Tibial nerve (tissue), 4 donors: ENCODE results near the gene ZACN. TPM values are rescaled to one million over a fixed set of nuclear protein-coding genes. Genes with fewer than 3 reads are reported as not detected.

Experiments
- DNase-seq, 2 donors: peaks; one replicate each; pipeline ENCODE4 v3.0.0-alpha.2; 2019; ENCODE audit warnings: low spot score in 2 of 2
- H3K27ac ChIP-seq, 4 donors: fragments of 200-600 bp; sonication (generic) in 3 of 4; one replicate each; pipeline ENCODE4 v1.5.1; 2017 to 2019; ENCODE audit warnings: mild to moderate bottlenecking in 1 of 4
- H3K27me3 ChIP-seq, 2 donors: fragments of 200-600 bp; sonication (generic) in 1 of 2; one replicate each; pipeline versions ENCODE4 v1.5.1 to v1.6.0; 2017 to 2019
- H3K36me3 ChIP-seq, 3 donors: fragments of 200-600 bp; sonication (generic); one replicate each; pipeline ENCODE4 v1.5.1; 2018 to 2019
- H3K4me1 ChIP-seq, 4 donors: fragments of 200-600 bp; sonication (generic) in 3 of 4; one replicate each; pipeline ENCODE4 v1.5.1; 2017 to 2019
- H3K4me3 ChIP-seq, 4 donors: fragments of 200-600 bp; sonication (generic) in 3 of 4; one replicate each; pipeline ENCODE4 v1.5.1; 2017 to 2019; ENCODE audit warnings: mild to moderate bottlenecking in 1 of 4, moderate library complexity in 1 of 4
- H3K9me3 ChIP-seq, 4 donors: fragments of 200-600 bp; sonication (generic) in 3 of 4; one replicate each; pipeline ENCODE4 v1.5.1; 2017 to 2019
- EP300 ChIP-seq, 2 donors: sonication (generic); formaldehyde crosslinking; IDR thresholded peaks; one replicate each; pipeline ENCODE4 v1.6.1; 2017; ENCODE audit warnings: antibody characterized with exemption in 2 of 2, mild to moderate bottlenecking in 1 of 2
- POLR2A ChIP-seq, 2 donors: fragments of 450-650 bp; IDR thresholded peaks; one replicate each; pipeline ENCODE4 v1.6.1; 2017; ENCODE audit warnings: antibody characterized with exemption in 2 of 2, mild to moderate bottlenecking in 2 of 2, moderate library complexity in 2 of 2
- WGBS, 2 donors: methylation state at CpG; one replicate each; pipeline ENCODE4 v1.1.5; 2018; 5-methylcytosine and 5-hydroxymethylcytosine counted together
- total RNA-seq, 4 donors: library from RNA; depleted of rRNA; stranded (reverse); fragments of >200 nt; gene quantifications; one replicate each; pipeline ENCODE4 v1.1.0, GENCODE V29; 2016
- TF ChIP-seq, protein P1 (sequence below), 5 experiments: fragments of 200-600 bp in 3 of 5; fragments of 450-650 bp in 2 of 5; sonication (generic) in 3 of 5; IDR thresholded peaks; one replicate each; pipeline ENCODE4 v1.5.1; 2016 to 2019; ENCODE audit warnings: antibody characterized with exemption in 5 of 5, mild to moderate bottlenecking in 3 of 5, moderate library complexity in 2 of 5

Gene ZACN
- total RNA-seq, 4 donors from 2014 or later = not detected

DNA sequence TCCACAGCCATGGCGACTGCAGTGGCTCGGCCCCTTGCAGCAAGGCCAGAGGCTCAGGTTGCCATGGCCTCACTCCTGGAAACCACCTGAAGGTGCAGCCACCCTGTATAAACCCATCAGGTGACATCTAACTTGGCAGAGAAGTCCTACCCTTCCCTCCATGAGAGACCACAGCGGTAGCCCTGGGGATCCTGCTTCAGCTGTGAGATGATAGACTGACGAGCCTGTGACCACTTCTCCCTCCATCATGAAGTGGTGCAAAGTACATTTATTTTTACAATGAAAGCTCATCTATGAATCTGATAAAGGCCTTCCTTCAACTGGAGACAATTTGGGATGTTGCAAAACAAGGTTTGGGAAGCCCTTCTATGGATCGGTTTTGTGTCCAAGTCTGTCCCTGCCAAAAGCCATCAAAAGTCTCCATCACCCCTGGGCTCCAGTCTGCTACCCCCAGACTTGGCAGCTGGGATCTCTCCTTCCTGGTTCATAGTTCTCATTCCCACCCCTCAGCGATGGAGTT is 1.8 kb downstream of the ZACN start:
- Histone ChIP-seq H3K27me3 (peaks cover 0 to 38% of the 10 kb centered on the region in 2 donors), H3K9me3 (no peaks in the 10 kb centered on the region), H3K4me1 (peaks cover 0 to 31% (median 19%) of the 10 kb centered on the region in 4 donors), H3K36me3 (peaks cover 0 to 39% (median 9%) of the 10 kb centered on the region in 3 donors), H3K4me3 (no peak overlapping the region), H3K27ac (no peak overlapping the region)
- WGBS, 2 donors = 44 to 59% methylated on average over 4 to 6 of the region's 6 CpGs
- TF ChIP-seq EP300 (IDR thresholded peaks at IDR 0.05) (no peak), POLR2A (IDR thresholded peaks at IDR 0.05) (no peak)
- TF ChIP-seq, protein P1, sequence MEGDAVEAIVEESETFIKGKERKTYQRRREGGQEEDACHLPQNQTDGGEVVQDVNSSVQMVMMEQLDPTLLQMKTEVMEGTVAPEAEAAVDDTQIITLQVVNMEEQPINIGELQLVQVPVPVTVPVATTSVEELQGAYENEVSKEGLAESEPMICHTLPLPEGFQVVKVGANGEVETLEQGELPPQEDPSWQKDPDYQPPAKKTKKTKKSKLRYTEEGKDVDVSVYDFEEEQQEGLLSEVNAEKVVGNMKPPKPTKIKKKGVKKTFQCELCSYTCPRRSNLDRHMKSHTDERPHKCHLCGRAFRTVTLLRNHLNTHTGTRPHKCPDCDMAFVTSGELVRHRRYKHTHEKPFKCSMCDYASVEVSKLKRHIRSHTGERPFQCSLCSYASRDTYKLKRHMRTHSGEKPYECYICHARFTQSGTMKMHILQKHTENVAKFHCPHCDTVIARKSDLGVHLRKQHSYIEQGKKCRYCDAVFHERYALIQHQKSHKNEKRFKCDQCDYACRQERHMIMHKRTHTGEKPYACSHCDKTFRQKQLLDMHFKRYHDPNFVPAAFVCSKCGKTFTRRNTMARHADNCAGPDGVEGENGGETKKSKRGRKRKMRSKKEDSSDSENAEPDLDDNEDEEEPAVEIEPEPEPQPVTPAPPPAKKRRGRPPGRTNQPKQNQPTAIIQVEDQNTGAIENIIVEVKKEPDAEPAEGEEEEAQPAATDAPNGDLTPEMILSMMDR (IDR thresholded peaks at IDR 0.05) = no peak
- no peak for DNase-seq

GRCh38 chr17:76081295-76082210 is 2.6 kb downstream of the ZACN start:
- TF ChIP-seq EP300 (IDR thresholded peaks at IDR 0.05) (no peak), POLR2A (IDR thresholded peaks at IDR 0.05) (no peak)
- TF ChIP-seq, protein P1 (IDR thresholded peaks at IDR 0.05) = no peak
- Histone ChIP-seq H3K9me3 (no peaks in the 10 kb centered on the region), H3K27me3 (peaks cover 0 to 31% of the 10 kb centered on the region in 2 donors), H3K4me3 (no peak overlapping the region), H3K27ac (no peak overlapping the region), H3K36me3 (peaks cover 0 to 46% (median 13%) of the 10 kb centered on the region in 3 donors), H3K4me1 (peaks cover 0 to 23% (median 12%) of the 10 kb centered on the region in 4 donors)
- no peak for DNase-seq
- 64 to 74% methylated on average over 25 to 27 of the region's 27 CpGs for WGBS, 2 donors

DNA sequence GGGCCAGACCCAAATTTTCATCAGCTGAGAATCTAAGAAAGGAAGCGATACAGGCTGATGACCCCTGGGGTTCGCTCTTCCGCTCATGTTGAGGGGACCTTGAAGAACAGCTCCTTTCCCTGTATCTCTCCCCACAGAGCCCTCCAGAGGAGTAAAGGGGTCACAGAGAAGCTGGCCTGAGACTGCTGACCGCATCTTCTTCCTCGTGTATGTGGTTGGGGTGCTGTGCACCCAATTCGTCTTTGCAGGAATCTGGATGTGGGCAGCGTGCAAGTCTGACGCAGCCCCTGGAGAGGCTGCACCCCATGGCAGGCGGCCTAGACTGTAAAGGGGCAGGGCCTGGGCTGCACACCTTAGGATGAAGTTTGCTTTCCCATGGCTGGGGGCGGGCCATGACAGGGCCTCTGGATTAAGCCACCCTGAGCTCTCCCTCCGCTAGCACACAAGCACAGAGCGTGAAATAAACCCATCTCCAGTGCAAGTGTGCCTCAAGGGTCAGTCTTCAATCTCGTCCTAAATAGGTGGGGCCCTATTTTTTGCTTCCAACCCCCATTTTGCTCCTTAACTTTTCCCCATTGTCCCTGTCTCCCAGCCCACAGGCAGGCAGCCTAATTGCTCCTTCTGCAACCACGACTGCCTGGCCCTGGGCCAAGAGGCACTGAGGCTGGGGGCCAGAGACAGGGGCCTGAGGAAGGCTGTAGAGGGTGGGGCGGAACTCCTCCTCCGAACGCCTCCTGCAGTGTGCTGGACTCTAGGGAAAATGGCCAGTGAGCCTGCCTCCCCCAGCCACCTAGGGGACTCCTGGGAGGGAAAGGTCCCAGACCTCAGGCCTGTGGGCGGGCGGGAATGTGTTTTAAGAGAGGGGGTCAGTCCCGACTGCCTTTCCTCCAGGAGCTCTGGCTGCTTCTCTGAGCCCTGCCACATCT is 3.6 kb downstream of the ZACN start:
- Histone ChIP-seq H3K27ac (no peak overlapping the region), H3K27me3 (peaks cover 0 to 21% of the 10 kb centered on the region in 2 donors), H3K9me3 (no peaks in the 10 kb centered on the region), H3K4me1 (peaks cover 0 to 14% (median 3%) of the 10 kb centered on the region in 4 donors), H3K4me3 (no peak overlapping the region), H3K36me3 (peaks cover 0 to 57% (median 14%) of the 10 kb centered on the region in 3 donors)
- DNase-seq = no peak
- no peak for TF ChIP-seq EP300 (IDR thresholded peaks at IDR 0.05)
- TF ChIP-seq, protein P1 (IDR thresholded peaks at IDR 0.05) = no peak
- no peak for TF ChIP-seq POLR2A (IDR thresholded peaks at IDR 0.05)
- 76 to 81% methylated on average over 17 to 18 of the region's 20 CpGs for WGBS, 2 donors

DNA sequence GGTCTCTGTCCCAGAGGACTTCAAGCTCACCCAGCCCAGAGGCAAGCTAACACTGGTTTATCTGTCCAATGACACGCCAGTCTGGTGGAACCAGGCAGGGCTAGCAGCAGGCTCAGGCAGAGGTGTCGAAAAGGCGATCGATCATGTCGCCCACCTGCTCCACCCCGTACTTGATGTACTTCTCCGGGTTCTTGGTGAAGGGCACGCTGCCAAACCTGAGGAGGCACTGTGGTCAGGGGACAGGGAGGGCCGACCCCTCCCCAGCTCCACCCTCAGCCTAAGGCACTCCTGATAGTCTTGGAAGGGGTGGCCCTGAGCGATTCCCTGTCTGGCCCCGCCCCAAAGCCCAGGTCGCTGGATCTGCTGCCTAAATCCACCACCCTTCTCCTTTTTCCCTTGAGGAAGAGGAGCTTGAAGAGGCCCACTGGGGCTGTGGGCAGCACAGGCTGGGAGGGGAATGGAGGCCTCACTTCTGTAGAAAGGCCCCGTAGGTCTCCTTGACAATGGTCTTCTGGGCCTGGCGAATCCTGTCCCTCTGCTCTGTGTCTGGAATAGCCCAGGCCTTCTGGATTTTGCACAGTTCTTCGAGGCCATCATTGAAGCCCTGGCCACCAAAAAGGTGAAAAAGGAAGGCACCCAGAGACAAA is 4.7 kb downstream of the ZACN start:
- Histone ChIP-seq H3K4me3 (no peak overlapping the region), H3K9me3 (no peaks in the 10 kb centered on the region), H3K36me3 (peaks cover 0 to 67% (median 24%) of the 10 kb centered on the region in 3 donors), H3K27ac (no peak overlapping the region), H3K27me3 (peaks cover 0 to 10% of the 10 kb centered on the region in 2 donors), H3K4me1 (peaks cover 0 to 14% (median 3%) of the 10 kb centered on the region in 4 donors)
- TF ChIP-seq, protein P1 (IDR thresholded peaks at IDR 0.05) = no peak
- TF ChIP-seq EP300 (IDR thresholded peaks at IDR 0.05) (no peak), POLR2A (IDR thresholded peaks at IDR 0.05) (no peak)
- DNase-seq = no peak
- WGBS, 2 donors = 82 to 83% methylated on average over 14 to 15 of the region's 15 CpGs
